ENCODE data around the gene CHPT1. TPM values are rescaled to one million over a fixed set of nuclear protein-coding genes. Genes with fewer than 3 reads are reported as not detected.

Gene CHPT1
- total and polyA plus RNA-seq, 2 experiments from 2014 or later, result 22.2 to 23.0 TPM

DNA sequence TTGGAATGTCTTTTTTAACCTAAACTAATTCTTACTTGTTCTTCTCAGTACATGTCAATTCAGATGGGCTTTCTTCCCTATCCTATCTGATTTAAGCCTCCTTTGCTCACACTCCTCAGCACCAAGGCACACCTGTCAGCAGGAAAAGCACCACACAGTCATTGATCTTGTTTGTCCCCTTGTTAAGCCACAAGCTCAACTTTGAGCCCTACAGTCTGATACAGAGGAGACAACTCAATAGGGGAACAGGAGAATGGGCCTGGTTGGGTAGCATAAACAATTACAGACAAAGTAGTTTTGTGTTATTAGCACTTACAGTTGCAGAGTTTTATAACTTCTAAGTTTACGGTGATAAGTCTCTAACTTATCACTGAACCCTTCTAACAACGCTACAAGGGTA is 71.3 kb downstream of the CHPT1 start:
- TF ChIP-seq CREB1 (CRISPR knock-in tag; IDR thresholded peaks at IDR 0.05; ENCODE audit: low read depth) (no peak), EZH2 (IDR thresholded peaks at IDR 0.05; ENCODE audit: low read depth, unreplicated experiment) (no peak), JUNB (IDR thresholded peaks at IDR 0.05; ENCODE audit: unreplicated experiment) (no peak), EZH2phosphoT487 (IDR thresholded peaks at IDR 0.05; ENCODE audit: unreplicated experiment) (no peak)
- TF ChIP-seq, protein P1, sequence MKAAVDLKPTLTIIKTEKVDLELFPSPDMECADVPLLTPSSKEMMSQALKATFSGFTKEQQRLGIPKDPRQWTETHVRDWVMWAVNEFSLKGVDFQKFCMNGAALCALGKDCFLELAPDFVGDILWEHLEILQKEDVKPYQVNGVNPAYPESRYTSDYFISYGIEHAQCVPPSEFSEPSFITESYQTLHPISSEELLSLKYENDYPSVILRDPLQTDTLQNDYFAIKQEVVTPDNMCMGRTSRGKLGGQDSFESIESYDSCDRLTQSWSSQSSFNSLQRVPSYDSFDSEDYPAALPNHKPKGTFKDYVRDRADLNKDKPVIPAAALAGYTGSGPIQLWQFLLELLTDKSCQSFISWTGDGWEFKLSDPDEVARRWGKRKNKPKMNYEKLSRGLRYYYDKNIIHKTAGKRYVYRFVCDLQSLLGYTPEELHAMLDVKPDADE (IDR thresholded peaks at IDR 0.05), result no peak
- TF ChIP-seq, protein P2, sequence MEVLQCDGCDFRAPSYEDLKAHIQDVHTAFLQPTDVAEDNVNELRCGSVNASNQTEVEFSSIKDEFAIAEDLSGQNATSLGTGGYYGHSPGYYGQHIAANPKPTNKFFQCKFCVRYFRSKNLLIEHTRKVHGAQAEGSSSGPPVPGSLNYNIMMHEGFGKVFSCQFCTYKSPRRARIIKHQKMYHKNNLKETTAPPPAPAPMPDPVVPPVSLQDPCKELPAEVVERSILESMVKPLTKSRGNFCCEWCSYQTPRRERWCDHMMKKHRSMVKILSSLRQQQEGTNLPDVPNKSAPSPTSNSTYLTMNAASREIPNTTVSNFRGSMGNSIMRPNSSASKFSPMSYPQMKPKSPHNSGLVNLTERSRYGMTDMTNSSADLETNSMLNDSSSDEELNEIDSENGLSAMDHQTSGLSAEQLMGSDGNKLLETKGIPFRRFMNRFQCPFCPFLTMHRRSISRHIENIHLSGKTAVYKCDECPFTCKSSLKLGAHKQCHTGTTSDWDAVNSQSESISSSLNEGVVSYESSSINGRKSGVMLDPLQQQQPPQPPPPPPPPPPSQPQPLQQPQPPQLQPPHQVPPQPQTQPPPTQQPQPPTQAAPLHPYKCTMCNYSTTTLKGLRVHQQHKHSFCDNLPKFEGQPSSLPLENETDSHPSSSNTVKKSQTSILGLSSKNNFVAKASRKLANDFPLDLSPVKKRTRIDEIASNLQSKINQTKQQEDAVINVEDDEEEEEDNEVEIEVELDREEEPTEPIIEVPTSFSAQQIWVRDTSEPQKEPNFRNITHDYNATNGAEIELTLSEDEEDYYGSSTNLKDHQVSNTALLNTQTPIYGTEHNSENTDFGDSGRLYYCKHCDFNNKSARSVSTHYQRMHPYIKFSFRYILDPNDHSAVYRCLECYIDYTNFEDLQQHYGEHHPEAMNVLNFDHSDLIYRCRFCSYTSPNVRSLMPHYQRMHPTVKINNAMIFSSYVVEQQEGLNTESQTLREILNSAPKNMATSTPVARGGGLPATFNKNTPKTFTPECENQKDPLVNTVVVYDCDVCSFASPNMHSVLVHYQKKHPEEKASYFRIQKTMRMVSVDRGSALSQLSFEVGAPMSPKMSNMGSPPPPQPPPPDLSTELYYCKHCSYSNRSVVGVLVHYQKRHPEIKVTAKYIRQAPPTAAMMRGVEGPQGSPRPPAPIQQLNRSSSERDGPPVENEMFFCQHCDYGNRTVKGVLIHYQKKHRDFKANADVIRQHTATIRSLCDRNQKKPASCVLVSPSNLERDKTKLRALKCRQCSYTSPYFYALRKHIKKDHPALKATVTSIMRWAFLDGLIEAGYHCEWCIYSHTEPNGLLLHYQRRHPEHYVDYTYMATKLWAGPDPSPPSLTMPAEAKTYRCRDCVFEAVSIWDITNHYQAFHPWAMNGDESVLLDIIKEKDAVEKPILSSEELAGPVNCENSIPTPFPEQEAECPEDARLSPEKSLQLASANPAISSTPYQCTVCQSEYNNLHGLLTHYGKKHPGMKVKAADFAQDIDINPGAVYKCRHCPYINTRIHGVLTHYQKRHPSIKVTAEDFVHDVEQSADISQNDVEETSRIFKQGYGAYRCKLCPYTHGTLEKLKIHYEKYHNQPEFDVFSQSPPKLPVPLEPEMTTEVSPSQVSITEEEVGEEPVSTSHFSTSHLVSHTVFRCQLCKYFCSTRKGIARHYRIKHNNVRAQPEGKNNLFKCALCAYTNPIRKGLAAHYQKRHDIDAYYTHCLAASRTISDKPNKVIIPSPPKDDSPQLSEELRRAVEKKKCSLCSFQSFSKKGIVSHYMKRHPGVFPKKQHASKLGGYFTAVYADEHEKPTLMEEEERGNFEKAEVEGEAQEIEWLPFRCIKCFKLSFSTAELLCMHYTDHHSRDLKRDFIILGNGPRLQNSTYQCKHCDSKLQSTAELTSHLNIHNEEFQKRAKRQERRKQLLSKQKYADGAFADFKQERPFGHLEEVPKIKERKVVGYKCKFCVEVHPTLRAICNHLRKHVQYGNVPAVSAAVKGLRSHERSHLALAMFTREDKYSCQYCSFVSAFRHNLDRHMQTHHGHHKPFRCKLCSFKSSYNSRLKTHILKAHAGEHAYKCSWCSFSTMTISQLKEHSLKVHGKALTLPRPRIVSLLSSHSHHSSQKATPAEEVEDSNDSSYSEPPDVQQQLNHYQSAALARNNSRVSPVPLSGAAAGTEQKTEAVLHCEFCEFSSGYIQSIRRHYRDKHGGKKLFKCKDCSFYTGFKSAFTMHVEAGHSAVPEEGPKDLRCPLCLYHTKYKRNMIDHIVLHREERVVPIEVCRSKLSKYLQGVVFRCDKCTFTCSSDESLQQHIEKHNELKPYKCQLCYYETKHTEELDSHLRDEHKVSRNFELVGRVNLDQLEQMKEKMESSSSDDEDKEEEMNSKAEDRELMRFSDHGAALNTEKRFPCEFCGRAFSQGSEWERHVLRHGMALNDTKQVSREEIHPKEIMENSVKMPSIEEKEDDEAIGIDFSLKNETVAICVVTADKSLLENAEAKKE (CRISPR knock-in tag; IDR thresholded peaks at IDR 0.05), result no peak
- H3K4me2 ChIP-seq, result no peak overlapping the region
- H3K9me3 Mint-ChIP-seq, result no peaks in the 10 kb centered on the region
- H3K79me2 ChIP-seq (replicated peaks; ENCODE audit: insufficient read depth), result no peaks in the 10 kb centered on the region
- H3K4me1 Mint-ChIP-seq, result no peaks in the 10 kb centered on the region; the same call in 2 of the 3 replicates
- DNase-seq (ENCODE audit: low spot score) (no peak), ATAC-seq (no peak)
- H3K4me3 Mint-ChIP-seq, result no peak overlapping the region
- H3K27me3 ChIP-seq (ENCODE audit: insufficient read depth), result no peaks in the 10 kb centered on the region
- no peaks in the 10 kb centered on the region for H3K4me1 ChIP-seq (ENCODE audit: insufficient read depth)
- H3K9me2 ChIP-seq (ENCODE audit: insufficient read depth), result no peaks in the 10 kb centered on the region
- no peak overlapping the region for H3K4me3 ChIP-seq
- peaks cover 32% of the 10 kb centered on the region; the same call in 2 of the 3 replicates for H3K36me3 Mint-ChIP-seq (ENCODE audit: low read depth)
- no peaks in the 10 kb centered on the region for H3F3A ChIP-seq (replicated peaks; ENCODE audit: low read depth)
- H2AFZ ChIP-seq, result no peak overlapping the region
- H3K27me3 Mint-ChIP-seq (ENCODE audit: insufficient read depth, low read depth, poor library complexity), result no peaks in the 10 kb centered on the region
- no peak overlapping the region for H3K27ac ChIP-seq (ENCODE audit: low read depth)
- H3K27ac Mint-ChIP-seq, result no peak overlapping the region
- H3K36me3 ChIP-seq (ENCODE audit: insufficient read depth), result peaks cover 30% of the 10 kb centered on the region
- H4K20me1 ChIP-seq (replicated peaks; ENCODE audit: insufficient read depth), result no peaks in the 10 kb centered on the region; the same call in 1 of the 2 replicates
